CD4-positive, alpha-beta T cell treated with Interleukin-6 for 4 hours (primary cell): ENCODE measurements around the gene OR51D1.

Experiments used
- DNase-seq: peaks from one replicate; pipeline ENCODE4 v3.0.0-alpha.2; 2020; ENCODE audit warnings: mixed read lengths

OR51D1 gene

GRCh38 chr11:4636962-4637661, at the start of gene OR51D1:
OR51D1 (plus strand) TSS chr11:4637477; CDS start chr11:4639791, 2,314 bp downstream.
- DNase-seq: peak; percentile 68

GRCh38 chr11:4589017-4589416, 48.3 kb upstream of the OR51D1 start:
- no peak for DNase-seq

- DNase-seq: no peak
Measured at GRCh38 chr11:4593739-4594138, 43.5 kb upstream of the OR51D1 start, which contains the start of gene OR52I1. OR52I1 (plus strand) TSS chr11:4594039; CDS start chr11:4594039, 0 bp downstream.

GRCh38 chr11:4605057-4605456, 32.2 kb upstream of the OR51D1 start:
- no peak for DNase-seq

- no peak for DNase-seq
Measured at GRCh38 chr11:4606231-4607015, 30.9 kb upstream of the OR51D1 start.

GRCh38 chr11:4607096-4607495, 30.2 kb upstream of the OR51D1 start:
- no peak for DNase-seq

GRCh38 chr11:4607781-4608666, 29.3 kb upstream of the OR51D1 start, which contains the start of gene TRIM68:
TRIM68 (minus strand) TSS chr11:4608231; CDS start chr11:4605504, 2,727 bp downstream.
- DNase-seq: peak; percentile 95

GRCh38 chr11:4610258-4610935, 26.9 kb upstream of the OR51D1 start:
- DNase-seq: peak; percentile 39

GRCh38 chr11:4611986-4612385, 25.3 kb upstream of the OR51D1 start:
- no peak for DNase-seq

- no peak for DNase-seq
Measured at GRCh38 chr11:4615856-4616444, 21.3 kb upstream of the OR51D1 start.

- no peak for DNase-seq
Measured at GRCh38 chr11:4619514-4619913, 17.8 kb upstream of the OR51D1 start.

- peak; percentile 38 for DNase-seq
Measured at GRCh38 chr11:4626207-4627099, 10.8 kb upstream of the OR51D1 start.

GRCh38 chr11:4636136-4636535, 1.1 kb upstream of the OR51D1 start:
- DNase-seq: no peak

GRCh38 chr11:4637662-4638047, 378 bp downstream of the OR51D1 start:
- no peak for DNase-seq

GRCh38 chr11:4639931-4640330, 2.7 kb downstream of the OR51D1 start:
- no peak for DNase-seq

GRCh38 chr11:4641501-4641900, 4.2 kb downstream of the OR51D1 start:
- no peak for DNase-seq

- DNase-seq: no peak
Measured at GRCh38 chr11:4642043-4642442, 4.8 kb downstream of the OR51D1 start.

GRCh38 chr11:4643076-4643475, 5.8 kb downstream of the OR51D1 start:
- DNase-seq: no peak

- DNase-seq: no peak
Measured at GRCh38 chr11:4643682-4644081, 6.4 kb downstream of the OR51D1 start, which contains the start of gene OR51E1. OR51E1 (plus strand) TSS chr11:4643982; CDS start chr11:4652527, 8,545 bp downstream.

- DNase-seq: no peak
Measured at GRCh38 chr11:4644233-4644632, 7.0 kb downstream of the OR51D1 start.

GRCh38 chr11:4645974-4646373, 8.7 kb downstream of the OR51D1 start:
- DNase-seq: no peak
